GM19351 (cell line): ENCODE data around the gene RPL6.
"Not testable (repeated sequence)": the region's sequence is repeated elsewhere in the genome, so short reads cannot be mapped to it uniquely, and the experiment has no call there.

Experiments
- ATAC-seq: cut with Tn5 transposase; IDR thresholded peaks from one replicate; pipeline ENCODE4 v1.9.1; 2021; ENCODE audit warnings: mild to moderate bottlenecking, moderate library complexity; ENCODE audit not compliant: unreplicated experiment

Gene RPL6

DNA sequence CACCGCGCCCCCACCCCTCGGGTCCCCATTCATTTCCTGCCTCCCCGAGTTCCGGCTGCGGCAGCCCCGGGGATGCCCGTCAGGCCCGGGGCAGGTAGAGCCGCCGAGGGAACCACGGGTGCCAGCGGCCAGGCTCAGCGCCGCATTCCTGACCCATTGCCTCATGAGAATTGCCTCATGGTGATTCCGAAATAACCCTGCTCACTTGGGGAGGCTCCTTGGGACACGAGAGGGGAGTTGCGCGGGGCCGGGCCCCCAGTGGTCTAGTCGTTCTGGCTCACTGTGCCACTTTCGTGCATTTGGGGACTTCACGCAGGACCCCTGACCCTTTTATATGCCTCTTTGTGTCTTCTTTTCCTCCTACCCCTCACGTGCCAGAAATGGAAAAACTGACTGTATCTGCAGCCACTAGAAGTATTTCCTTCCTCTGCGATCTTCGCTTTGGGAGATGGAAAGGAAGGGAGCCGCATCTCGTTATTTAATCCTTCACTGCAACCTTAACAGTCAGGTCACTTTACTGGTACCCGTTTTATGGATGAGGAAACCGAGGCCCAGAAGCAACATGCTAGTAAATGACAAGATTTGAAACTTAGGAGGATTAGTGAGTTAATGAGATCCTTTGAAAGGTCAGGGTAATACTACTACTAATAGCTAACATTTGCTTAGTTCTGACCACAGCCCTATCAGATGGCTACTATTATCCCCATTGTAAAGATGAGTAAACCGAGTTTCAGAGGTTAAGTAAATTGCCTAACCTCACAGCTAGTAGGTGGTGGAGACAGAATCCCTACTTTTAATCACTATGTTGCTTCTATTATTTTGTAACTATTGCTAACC is 10.1 kb upstream of the RPL6 start:
- ATAC-seq, result peak; percentile 45

DNA sequence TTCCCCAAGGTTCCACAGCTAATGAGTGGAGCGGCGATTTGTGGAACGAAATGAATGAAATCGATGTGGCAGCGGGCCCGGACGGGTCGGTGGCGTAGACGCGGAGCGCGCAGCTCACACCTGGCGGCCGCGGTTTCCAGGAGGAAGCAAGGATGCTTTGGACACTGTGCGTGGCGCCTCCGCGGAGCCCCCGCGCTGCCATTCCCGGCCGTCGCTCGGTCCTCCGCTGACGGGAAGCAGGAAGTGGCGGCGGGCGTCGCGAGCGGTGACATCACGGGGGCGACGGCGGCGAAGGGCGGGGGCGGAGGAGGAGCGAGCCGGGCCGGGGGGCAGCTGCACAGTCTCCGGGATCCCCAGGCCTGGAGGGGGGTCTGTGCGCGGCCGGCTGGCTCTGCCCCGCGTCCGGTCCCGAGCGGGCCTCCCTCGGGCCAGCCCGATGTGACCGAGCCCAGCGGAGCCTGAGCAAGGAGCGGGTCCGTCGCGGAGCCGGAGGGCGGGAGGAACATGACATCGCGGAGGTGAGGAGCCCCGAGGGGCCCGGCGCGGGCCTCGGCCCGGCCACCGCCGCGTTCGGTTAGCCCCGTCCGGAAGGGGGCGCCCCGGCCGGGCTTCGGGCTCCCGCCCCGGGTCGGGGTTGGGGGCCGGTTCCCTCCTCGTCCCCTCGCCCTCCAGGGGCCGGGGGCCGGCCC is 9.3 kb upstream of the RPL6 start, which contains the start of gene PTPN11:
TSS of gene PTPN11 (plus strand) at position 340 of the 689 bp plus-strand sequence. CDS start at position 505, 165 bp downstream.
- ATAC-seq, result peak; percentile 67

DNA sequence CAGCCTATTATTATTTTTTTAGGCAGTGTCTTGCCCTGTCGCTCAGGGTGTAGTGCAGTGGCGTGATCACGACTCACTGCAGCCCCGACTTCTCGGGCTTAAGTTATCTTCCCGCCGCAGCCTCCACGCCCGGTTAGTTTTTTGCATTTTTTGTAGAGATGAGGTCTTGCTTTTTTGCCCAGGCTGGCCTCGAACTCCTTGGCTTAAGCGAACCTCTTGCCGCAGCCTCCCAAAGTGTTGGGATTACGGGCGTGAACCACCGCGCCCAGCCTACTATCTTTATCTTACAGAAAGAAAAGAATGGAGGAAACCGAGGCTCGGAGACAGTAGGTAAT is 8.8 kb upstream of the RPL6 start:
- peak; percentile 6 for ATAC-seq

DNA sequence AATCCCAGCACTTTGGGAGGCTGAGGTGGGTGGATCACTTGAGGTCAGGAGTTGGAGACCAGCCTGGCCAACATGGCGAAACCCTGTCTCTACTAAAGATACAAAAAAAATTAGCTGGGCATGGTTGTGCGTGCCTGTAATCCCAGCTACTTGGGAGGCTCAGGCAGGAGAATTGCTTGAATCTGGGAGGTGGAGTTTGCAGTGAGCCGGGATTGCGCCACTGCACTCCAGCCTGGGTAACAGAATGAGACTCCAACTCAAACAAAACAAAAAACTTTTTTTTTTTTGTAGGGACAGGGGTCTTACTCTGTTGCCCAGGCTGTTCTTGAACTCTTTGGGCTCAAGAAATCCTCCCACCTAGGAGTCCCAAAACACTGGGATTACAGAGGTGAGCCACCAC is 6.1 kb upstream of the RPL6 start:
- ATAC-seq, result not testable (repeated sequence)

DNA sequence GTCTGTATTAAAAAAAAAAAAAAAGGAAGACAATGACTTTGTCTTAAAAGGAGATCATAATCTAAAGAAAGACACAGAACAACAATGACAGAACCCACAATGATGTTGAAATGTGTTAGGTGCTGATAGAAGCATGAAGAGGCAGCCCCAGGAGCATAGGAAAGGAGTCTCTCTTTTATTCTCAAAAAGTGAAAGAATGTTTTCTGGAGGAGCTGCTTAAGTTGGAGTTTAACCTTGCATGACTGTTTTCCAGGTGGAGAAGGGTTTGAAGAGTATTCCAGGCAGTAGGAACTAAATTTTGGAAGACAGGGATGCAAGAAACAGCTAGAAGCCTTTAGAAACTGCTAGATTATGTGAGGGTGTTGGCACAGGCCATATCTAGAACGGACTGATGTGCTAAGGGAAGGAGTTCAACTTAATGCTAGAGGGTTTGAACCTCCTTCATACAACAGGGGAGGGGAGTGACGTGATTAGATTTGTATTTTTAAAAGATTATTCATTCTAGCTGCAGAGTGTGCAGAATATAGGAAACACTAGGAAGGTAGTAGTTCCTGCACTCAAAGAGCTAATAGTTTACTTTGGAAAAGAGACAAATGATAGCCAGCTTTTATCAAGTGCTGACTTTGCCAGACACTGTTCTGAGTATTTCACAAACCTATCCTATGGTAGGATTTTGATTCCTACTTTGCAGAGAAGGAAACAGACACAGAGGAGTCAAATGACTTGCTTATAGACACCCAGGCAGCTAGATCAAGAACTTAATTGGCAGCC is 4.6 kb upstream of the RPL6 start:
- ATAC-seq, result no peak

DNA sequence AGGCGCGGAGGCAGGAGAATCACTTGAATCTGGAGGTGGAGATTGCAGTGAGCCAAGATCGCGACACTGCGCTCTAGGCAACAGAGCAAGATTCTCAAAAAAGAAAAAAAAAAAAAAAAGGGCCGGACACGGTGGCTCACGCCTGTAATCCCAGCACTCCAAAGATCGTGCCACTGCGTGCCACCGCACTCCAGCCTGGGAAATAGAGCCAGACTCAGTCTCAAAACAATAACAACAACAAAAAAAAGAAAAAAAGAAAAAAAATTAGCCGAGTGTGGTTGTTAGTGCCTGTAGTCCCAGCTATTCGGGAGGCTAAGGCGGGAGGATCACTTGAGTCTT is 470 bp upstream of the RPL6 start:
- no peak for ATAC-seq

DNA sequence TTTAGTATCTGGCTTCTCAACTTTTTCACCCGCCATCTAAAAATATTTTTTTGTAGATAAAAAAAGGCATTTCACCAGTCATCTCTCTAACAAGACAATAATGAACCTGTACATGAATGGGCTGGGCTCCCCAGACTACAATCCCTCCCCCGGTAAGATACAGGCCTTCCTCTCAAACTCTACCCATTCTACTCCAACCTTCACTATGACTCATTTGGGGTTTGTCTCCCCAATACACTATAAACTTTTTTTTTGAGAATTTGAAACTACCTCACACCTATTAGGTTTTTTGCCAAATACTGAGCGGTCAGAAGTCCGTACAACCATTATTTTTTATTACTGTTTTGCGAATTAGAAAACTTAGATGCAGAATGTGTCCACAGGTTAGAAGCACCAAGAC is 784 bp downstream of the RPL6 start:
- ATAC-seq, result no peak

DNA sequence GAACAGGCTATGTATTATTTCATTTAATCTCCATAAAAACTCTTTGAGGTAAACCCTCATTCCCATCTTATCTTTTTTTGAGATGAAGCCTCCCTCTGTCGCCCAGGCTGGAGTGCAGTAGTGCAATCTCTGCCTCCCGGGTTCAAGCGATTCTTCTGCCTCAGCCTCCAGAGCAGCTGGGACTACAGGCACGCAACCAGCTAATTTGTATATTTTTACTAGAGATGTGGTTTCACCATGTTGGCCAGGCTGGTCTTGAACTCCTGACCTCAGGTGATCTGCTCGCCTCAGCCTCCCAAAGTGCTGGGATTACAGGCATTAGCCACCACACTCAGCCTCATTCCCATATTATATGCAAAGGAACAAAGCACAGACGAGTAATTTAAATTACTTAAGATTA is 1.7 kb downstream of the RPL6 start:
- ATAC-seq, result not testable (repeated sequence)

DNA sequence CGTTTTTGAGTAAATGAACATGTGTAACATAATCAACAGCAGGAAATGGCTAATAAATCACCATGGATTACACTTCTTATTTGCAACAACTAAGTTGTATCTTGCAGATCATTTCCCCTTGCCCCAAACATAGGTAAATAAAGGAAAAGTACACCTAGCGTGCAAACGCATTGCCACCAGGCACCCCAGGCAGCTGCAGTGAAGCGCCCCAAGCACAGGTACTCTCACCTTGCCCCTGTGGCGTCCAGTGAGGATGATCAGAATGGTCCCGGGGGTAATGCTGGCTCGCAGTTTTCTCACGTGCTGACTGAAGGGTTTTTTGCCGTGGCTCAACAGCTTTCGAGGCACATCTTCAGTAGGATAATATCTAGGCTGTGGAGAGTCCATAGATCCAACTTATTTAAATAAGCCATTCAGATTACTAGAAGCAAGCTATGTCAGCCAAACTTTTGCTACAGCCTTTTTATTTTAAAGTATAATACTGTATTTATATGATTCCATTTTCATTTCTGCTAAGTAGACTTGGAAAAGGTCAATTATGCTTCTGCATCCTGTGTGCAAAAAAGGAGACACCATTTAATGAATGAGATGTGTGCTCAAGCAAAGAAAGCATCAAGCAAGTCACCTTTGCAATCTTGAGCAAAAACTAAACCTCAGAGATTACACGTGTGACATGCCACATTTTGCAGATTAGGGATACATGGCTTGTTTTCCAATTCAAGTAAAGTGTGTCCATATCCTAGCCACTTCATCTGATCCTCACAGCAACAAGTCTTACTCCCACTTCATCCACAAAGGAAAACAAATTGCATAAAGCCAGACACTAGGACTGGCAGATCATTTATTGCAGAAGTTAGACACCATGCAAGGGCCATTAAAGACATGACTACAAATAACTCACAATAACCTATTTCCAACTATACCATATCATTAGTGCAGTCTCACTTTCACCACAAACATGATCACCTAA is 2.6 kb downstream of the RPL6 start:
- no peak for ATAC-seq

DNA sequence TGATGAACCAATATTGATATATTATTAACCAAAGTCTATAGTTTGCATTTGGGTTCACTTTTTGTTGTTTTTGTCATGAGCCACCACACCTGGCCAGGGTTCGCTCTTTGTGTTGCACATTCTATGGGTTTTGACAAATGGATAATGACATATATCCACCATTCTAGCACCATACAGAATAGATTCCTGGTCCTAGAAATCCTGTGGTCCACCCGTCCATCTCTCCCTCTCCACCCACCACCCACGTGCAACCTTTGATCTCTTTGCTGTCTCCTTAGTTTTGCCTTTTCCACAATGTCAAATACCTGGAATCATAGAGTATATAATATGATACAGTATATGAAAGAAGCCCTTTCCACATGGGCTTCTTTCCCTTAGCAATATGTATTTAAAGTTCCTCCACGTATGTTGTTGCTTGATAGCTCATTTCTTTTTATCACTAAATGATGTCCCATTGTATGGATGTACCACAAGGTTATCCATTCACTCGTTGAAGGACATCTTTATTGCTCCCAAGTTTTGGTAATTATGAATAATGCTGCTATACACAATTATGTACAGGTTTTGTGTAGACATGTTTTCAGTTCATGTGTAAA is 7.4 kb downstream of the RPL6 start:
- ATAC-seq, result no peak

DNA sequence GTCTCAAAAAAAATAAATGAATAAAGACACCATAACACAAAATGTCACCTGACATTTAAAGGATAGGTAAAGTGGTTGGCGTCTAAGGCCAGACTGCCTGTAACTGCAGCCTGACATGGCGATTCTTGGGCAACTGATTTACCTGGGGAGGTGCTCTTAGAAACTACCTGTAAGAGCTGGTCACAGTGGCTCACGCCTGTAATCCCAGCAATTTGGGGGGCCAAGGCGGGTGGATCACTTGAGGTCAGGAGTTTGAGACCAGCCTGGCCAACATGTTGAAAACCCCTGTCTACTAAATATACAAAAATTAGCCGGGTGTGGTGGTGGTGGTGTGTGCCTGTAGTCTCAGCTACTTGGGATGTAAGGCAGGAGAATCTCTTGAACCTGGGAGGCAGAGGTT is 8.4 kb downstream of the RPL6 start:
- ATAC-seq, result no peak

DNA sequence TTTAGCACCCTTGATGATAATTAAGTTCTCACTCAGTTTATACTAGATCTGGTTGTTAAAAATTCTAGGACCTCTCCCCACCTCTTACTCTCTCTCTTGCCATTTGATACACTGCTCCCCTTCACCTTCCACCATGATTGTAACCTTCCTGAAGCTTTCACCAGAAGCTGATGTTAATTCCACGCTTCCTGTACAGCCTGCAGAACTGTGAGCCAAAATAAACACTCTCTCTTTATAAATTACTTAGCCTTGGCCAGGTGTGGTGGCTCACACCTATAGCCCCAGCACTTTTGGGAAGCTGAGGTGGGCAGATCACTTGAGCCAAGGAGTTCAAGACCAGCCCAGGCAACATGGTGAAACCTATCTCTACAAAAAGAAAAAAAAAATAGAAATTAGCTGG is 16.1 kb downstream of the RPL6 start:
- no peak for ATAC-seq

DNA sequence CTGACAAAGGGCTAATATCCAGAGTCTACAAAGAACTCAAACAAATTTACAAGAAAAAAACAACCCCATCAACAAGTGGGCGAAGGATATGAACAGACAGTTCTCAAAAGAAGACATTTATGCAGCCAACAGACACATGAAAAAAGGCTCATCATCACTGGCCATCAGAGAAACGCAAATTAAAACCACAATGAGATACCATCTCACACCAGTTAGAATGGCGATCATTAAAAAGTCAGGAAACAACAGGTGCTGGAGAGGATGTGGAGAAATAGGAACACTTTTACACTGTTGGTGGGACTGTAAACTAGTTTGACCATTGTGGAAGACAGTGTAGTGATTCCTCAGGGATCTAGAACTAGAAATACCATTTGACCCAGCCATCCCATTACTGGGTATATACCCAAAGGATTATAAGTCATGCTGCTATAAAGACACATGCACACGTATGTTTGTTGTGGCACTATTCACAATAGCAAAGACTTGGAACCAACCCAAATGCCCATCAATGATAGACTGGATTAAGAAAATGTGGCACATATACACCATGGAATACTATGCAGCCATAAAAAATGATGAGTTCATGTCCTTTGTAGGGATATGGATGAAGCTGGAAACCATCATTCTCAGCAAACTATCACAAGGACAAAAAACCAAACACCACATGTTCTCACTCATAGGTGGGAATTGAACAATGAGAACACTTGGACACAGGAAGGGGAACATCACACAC is 19.3 kb downstream of the RPL6 start:
- ATAC-seq, result not testable (repeated sequence)

DNA sequence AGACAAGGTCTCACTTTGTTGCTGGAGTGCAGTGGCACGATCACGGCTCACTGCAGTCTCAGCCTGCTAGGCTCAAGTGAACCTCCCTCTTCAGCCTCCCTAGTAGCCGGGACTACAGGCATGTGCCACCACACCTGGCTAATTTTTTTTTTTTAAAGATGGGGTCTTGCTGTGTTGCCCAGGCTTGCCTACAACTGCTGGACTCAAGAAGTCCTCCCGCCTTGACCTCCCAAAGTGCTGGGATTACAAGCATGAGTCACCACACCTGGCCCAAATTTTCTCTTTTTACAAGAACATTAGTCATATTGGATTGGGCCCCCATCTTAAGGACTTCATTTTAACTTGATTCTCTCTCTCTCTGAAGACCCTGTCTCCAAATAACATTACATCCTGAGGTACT is 20.2 kb downstream of the RPL6 start:
- ATAC-seq, result no peak

DNA sequence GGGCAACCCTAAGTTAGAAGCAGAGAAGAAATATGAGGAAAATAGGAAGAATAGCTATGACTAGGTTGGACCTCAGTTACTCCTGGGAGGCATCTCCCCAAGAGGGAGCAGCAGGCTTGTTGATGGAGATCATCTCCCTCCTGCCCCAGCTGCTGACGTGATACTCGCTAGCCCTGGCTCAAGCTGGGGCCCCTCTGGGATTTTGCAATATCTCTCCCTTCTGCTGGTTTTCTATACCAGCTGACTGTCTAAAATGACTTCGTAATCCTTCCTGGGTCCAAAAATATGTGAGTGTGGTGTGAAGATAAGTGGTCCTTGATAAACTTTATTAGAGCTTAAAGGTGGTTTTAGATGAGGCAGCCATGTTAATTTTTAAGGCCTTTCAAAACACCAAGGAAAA is 22.7 kb downstream of the RPL6 start:
- no peak for ATAC-seq

DNA sequence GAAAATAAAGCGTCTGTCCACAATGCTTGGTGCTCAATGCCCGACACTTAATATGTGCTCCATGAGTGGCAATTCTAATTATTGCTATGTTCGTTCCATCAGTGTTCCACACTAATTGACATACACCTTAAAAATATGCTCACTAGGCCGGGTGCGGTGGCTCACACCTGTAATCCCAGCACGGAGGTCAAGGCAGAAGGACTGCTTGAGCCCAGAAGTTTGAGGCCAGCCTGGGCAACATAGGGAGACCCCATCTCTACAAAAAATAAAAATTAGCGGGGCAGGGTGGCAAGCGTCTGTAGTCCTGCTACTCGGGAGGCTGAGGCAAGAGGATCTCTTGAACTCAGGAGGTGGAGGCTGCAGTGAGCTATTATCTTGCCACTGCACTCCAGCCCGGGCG is 26.5 kb downstream of the RPL6 start:
- no peak for ATAC-seq

DNA sequence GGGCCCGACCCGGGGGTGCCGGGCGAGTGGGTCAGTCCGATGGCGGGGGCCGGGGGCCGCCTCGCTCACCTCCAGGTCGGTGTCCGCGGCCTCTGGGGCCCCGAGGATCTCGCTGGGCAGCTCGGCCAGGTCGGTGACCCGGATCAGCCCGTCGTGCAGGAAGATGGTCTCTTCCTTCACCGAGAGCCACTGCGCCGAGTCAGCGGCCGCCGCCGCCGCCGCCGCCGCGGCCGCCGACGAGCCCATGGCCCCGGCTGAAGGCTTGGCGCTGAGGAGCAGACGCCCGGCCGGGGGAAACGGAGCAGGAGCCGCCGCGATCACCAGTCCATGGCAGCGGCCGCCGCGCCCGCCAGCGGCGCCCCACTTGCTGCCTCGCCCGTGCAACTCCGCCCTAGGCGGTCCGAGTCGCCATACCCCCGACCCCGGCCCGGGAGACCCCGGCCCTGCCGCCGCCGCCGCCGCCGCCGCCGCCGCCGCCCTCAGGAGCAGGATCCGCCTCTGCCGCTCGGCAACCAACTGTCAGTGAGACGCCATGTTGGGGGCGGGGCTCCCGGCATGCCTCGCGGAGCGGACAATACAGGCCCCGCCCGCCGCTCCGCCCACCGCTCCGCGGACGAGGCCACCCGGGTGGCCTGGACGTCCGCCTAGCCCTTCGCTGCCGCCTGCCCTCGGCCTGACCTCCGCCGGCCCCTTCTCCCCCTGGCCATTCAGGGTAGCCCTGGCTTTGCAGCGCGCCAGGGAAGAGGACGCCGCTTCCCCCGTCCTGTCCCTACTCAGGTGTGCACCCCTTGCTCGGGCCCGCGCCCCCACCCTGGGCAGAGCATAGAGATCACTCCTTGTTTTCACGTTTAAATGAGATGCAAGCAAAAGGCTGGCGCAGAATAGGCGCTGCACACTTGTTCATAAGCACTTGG is 27.3 kb downstream of the RPL6 start, which contains the start of gene HECTD4:
TSS of gene HECTD4 (minus strand) at position 549 of the 914 bp plus-strand sequence. CDS start at position 246, 303 bp downstream.
- ATAC-seq, result peak; percentile 93

DNA sequence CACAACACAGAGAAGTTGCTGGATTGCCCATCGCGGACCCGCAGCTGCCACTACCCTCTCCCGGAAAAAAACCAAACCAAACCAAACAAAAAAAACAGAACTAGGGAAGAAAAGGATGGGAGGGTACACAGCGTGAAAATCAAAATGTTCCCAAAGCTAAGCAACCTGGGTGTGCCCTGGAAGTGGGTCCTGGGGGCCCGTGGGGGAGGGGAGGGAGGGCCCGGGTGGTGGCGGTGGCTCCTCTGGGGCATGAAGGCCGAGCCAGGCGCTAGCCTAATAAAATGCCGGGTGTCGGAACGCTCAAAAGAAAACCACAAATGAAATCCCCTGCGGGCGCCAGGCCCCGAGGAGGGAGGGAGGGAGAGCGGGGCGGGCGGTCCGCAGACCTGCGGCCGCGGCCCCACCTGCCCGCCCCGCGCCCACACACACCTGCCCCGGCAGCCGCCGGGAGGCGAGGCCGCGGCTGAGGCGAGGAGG is 28.0 kb downstream of the RPL6 start:
- ATAC-seq, result peak; percentile 50
